MCF 10A (cell line): Measurements from ENCODE around the gene SRRD. TPM values are rescaled to one million over a fixed set of nuclear protein-coding genes. Genes with fewer than 3 reads are reported as not detected.
A peak's percentile ranks its signal among the peaks of the same experiment; 100 is the strongest.

Source experiments
- BruUV-seq: library from RNA; stranded (reverse); fragments of 400-500 nt; replicated peaks from 2 replicates; lab custom pipeline; 2021; lab: Mats Ljungman, UMichigan
- CTCF ChIA-PET: fragments of 300-600 bp; sonication (Branson Sonifier 250); formaldehyde crosslinking; extraction: SDS; loops from one replicate; lab custom pipeline; 2021; ENCODE audit warnings: antibody characterized with exemption, inconsistent platforms; lab: Yijun Ruan, JAX
- POLR2A ChIA-PET: fragments of 300-600, 350-650 bp; sonication (Branson Sonifier 250); formaldehyde crosslinking; extraction: SDS; loops from one replicate; lab custom pipeline; 2020; ENCODE audit warnings: antibody characterized with exemption, inconsistent platforms; lab: Yijun Ruan, JAX
- DNase-seq: peaks from one replicate; pipeline ENCODE4 v3.0.0-alpha.2; 2018; ENCODE audit not compliant: unreplicated experiment
- H3K27ac Mint-ChIP-seq: one replicate; pipeline ENCODE4 v1.8.0; 2022; ENCODE audit warnings: mild to moderate bottlenecking, low read depth, mixed read lengths; ENCODE audit not compliant: unreplicated experiment
- H3K27me3 Mint-ChIP-seq: one replicate; pipeline ENCODE4 v1.8.0; 2022; ENCODE audit warnings: mixed read lengths; ENCODE audit not compliant: insufficient read depth, unreplicated experiment
- H3K36me3 Mint-ChIP-seq: one replicate; pipeline ENCODE4 v1.8.0; 2022; ENCODE audit warnings: mild to moderate bottlenecking, moderate library complexity, mixed read lengths; ENCODE audit not compliant: insufficient read depth, unreplicated experiment
- H3K4me1 Mint-ChIP-seq: one replicate; pipeline ENCODE4 v1.8.0; 2022; ENCODE audit warnings: mixed read lengths; ENCODE audit not compliant: insufficient read depth, unreplicated experiment
- H3K4me3 Mint-ChIP-seq: one replicate; pipeline ENCODE4 v1.8.0; 2022; ENCODE audit warnings: mild to moderate bottlenecking, moderate library complexity, mixed read lengths; ENCODE audit not compliant: unreplicated experiment
- H3K9me3 Mint-ChIP-seq: one replicate; pipeline ENCODE4 v1.8.0; 2022; ENCODE audit warnings: mixed read lengths; ENCODE audit not compliant: unreplicated experiment
- intact Hi-C: fragments of 100-400 bp; cut with micrococcal nuclease; formaldehyde crosslinking; loops from 2 replicates; pipeline ENCODE4 v1.14.1; 2022
- total RNA-seq: library from RNA; stranded (reverse); gene quantifications from 2 replicates; pipeline ENCODE4 v1.2.3, GENCODE V29; 2022
- TF ChIP-seq, protein P1 (sequence below): fragments of 200-600 bp; IDR thresholded peaks from one replicate; pipeline ENCODE4 v1.8.0; 2022; ENCODE audit warnings: antibody characterized with exemption, mild to moderate bottlenecking; ENCODE audit not compliant: unreplicated experiment

SRRD gene
- total RNA-seq, 1 experiment from 2014 or later: 27.9 TPM

DNA sequence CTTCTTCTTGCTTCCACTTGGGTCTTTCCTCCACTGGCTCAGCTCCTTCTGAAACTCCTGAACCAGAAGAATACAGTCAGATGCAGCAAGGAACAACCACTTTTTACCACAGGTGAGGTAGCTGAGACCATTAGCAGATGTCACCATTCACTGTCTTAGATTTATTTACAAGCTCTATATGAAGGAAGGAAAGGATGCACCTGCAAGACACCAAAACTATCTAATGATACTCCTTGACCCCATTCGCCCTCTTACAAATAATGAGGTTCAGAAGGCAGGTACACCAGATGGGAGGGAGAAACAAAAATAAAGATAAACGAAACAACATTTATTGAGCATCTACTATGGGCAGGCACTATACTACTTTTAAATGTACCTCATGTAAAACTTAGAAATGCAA is 18.3 kb downstream of the SRRD start:
- Mint-ChIP-seq H3K4me1 (no peaks in the 10 kb centered on the region), H3K27ac (no peak overlapping the region), H3K4me3 (no peak overlapping the region), H3K36me3 (peaks cover 98% of the 10 kb centered on the region), H3K27me3 (no peaks in the 10 kb centered on the region), H3K9me3 (no peaks in the 10 kb centered on the region)
- no TSS peak for BruUV-seq
- intact Hi-C loops: no loop called here
- TF ChIP-seq, protein P1, sequence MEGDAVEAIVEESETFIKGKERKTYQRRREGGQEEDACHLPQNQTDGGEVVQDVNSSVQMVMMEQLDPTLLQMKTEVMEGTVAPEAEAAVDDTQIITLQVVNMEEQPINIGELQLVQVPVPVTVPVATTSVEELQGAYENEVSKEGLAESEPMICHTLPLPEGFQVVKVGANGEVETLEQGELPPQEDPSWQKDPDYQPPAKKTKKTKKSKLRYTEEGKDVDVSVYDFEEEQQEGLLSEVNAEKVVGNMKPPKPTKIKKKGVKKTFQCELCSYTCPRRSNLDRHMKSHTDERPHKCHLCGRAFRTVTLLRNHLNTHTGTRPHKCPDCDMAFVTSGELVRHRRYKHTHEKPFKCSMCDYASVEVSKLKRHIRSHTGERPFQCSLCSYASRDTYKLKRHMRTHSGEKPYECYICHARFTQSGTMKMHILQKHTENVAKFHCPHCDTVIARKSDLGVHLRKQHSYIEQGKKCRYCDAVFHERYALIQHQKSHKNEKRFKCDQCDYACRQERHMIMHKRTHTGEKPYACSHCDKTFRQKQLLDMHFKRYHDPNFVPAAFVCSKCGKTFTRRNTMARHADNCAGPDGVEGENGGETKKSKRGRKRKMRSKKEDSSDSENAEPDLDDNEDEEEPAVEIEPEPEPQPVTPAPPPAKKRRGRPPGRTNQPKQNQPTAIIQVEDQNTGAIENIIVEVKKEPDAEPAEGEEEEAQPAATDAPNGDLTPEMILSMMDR: no peak
- DNase-seq: no peak
- ChIA-PET POLR2A (interaction anchor here (0.8 to 2.8 kb wide), 4 partner anchors 8 to 18 kb away, joined by 3 to 19 read pairs (median 4); partner anchors contain the start of genes HPS4, SRRD and TFIP11), CTCF (interaction anchor here (0.5 to 2.8 kb wide), 17 partner anchors 8 to 951 kb away, joined by 3 to 13 read pairs (median 4); partner anchors contain the start of genes HPS4, SRRD and TFIP11)

GRCh38 chr22:26502688-26503561 is 19.2 kb downstream of the SRRD start:
- intact Hi-C loops: no loop called here
- peak; percentile 18 for DNase-seq
- H3K9me3 Mint-ChIP-seq: no peaks in the 10 kb centered on the region
- ChIA-PET CTCF (interaction anchor here (0.5 to 2.8 kb wide), 19 partner anchors 8 to 1444 kb away, joined by 3 to 13 read pairs (median 4); partner anchors contain the start of genes HPS4, SRRD, TFIP11 and TPST2), POLR2A (interaction anchor here (0.8 to 2.8 kb wide), 3 partner anchors 9 to 88 kb away, joined by 3 to 19 read pairs (median 3); partner anchors contain the start of gene TFIP11)
- peaks cover 94% of the 10 kb centered on the region for H3K36me3 Mint-ChIP-seq
- no peak overlapping the region for H3K4me3 Mint-ChIP-seq
- H3K27me3 Mint-ChIP-seq: no peaks in the 10 kb centered on the region
- no peak overlapping the region for H3K27ac Mint-ChIP-seq
- TF ChIP-seq, protein P1: peak; percentile 43
- H3K4me1 Mint-ChIP-seq: no peaks in the 10 kb centered on the region
- BruUV-seq: no TSS peak

DNA sequence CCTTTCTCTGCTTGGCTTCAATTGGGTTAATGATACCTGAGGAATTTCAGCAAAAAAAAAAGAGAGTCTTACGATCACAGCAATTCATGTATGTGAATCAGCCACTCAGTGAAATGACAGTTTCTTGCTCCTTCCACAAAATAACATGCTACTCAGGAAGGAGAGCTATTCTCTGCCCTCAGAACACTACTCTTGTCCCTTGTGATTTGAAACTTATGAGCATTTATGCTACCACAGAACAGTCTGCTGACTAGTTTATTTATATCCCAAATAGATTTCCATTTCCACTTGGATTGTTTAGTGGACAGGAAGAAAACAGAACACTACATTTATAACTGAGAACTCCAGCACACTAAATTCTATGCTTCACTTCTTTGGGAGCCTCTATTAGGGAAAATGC is 20.1 kb downstream of the SRRD start:
- ChIA-PET POLR2A (interaction anchor here (0.7 to 2.8 kb wide), 4 partner anchors 9 to 25 kb away, joined by 4 to 19 read pairs (median 6); partner anchors contain the start of genes HPS4, SRRD and TFIP11), CTCF (interaction anchor here (0.7 to 2.8 kb wide), 13 partner anchors 9 to 161 kb away, joined by 3 to 13 read pairs (median 4); partner anchors contain the start of genes TFIP11 and TPST2)
- TF ChIP-seq, protein P1: no peak
- intact Hi-C loops: no loop called here
- BruUV-seq: no TSS peak
- Mint-ChIP-seq H3K36me3 (peaks cover 94% of the 10 kb centered on the region), H3K9me3 (no peaks in the 10 kb centered on the region), H3K4me1 (no peaks in the 10 kb centered on the region), H3K4me3 (no peak overlapping the region), H3K27me3 (no peaks in the 10 kb centered on the region), H3K27ac (no peak overlapping the region)
- DNase-seq: no peak

DNA sequence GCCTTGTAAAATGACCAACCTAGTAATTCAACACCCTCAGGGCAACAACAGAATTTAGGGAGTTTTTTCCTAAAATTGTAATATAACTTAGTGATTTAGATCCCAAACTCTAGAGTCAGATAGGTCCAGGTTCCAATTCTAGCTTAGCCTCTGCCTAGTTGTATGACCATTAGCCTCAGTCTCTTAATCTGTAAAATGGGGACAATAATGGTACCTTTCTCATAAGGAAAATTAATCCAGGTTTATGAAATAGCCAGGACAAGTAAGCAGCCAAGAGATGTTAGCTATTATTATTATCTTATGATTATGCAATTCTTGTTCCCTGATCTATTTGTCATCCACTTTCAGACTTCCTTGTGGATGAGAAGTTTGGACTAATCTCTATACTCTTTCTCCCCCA is 24.5 kb downstream of the SRRD start:
- Mint-ChIP-seq H3K27ac (no peak overlapping the region), H3K36me3 (peaks cover 76% of the 10 kb centered on the region), H3K27me3 (no peaks in the 10 kb centered on the region), H3K4me1 (peaks cover 6% of the 10 kb centered on the region), H3K9me3 (no peaks in the 10 kb centered on the region), H3K4me3 (no peak overlapping the region)
- no peak for DNase-seq
- intact Hi-C loops: no loop called here
- POLR2A ChIA-PET: interaction anchor here (0.6 to 3.3 kb wide), 2 partner anchors 24 to 1397 kb away, joined by 3 to 14 read pairs; partner anchors contain the start of genes HPS4 and SRRD
- BruUV-seq: no TSS peak
- TF ChIP-seq, protein P1: no peak
- CTCF ChIA-PET: interaction anchor here (0.6 kb wide), 1 partner anchor 135 kb away, joined by 3 read pairs; no protein-coding TSS in a partner anchor
